ENCODE measurements around the gene MTR.

- no peak for TF ChIP-seq POLR2AphosphoS5 (IDR thresholded peaks at IDR 0.05; ENCODE audit: low read depth, low read length)
- TF ChIP-seq REST (IDR thresholded peaks at IDR 0.05; ENCODE audit: insufficient read depth in 1 of 2, low read depth in 2 of 2, low read length in 2 of 2), result no peak
These were observed 56.8 kb downstream of the MTR start for GRCh38 chr1:236851871-236852270.

Data from PFSK-1 (cell line).